ENCODE data around the gene YARS1.
A peak's percentile ranks its signal among the peaks of the same experiment; 100 is the strongest.

The YARS1 gene

GRCh38 chr1:32741413-32742198 lies 75.6 kb downstream of the YARS1 start:
- DNase-seq, result peak; percentile 56

GRCh38 chr1:32741059-32741412 lies 76.1 kb downstream of the YARS1 start:
- DNase-seq, result no peak

GRCh38 chr1:32736812-32737791 lies 80.1 kb downstream of the YARS1 start:
- no peak for DNase-seq

- DNase-seq, result no peak
Measured at GRCh38 chr1:32733582-32734321, 83.4 kb downstream of the YARS1 start.

- DNase-seq, result no peak
Measured at GRCh38 chr1:32729254-32730046, 87.7 kb downstream of the YARS1 start.

GRCh38 chr1:32728413-32729077 lies 88.6 kb downstream of the YARS1 start:
- no peak for DNase-seq

GRCh38 chr1:32727876-32728275 lies 89.3 kb downstream of the YARS1 start:
- DNase-seq, result no peak

- DNase-seq, result no peak
Measured at GRCh38 chr1:32725615-32725982, 91.6 kb downstream of the YARS1 start.
